Sigmoid colon (tissue), 7 donors: Measurements from ENCODE around the gene GALNT17. TPM values are rescaled to one million over a fixed set of nuclear protein-coding genes. Genes with fewer than 3 reads are reported as not detected.

Source experiments
- DNase-seq: peaks from one replicate; pipeline ENCODE4 v3.0.0-alpha.2; 2019
- H3K27ac ChIP-seq, 4 donors: fragments of 200-600 bp; sonication (generic); one replicate each; pipeline ENCODE4 v1.5.1; 2016 to 2019; ENCODE audit warnings: mild to moderate bottlenecking in 1 of 4
- H3K27me3 ChIP-seq, 3 donors: fragments of 200-600 bp; sonication (generic); one replicate each; pipeline ENCODE4 v1.5.1; 2019; ENCODE audit warnings: mild to moderate bottlenecking in 1 of 3
- H3K36me3 ChIP-seq, 4 donors: fragments of 200-600 bp; sonication (generic); one replicate each; pipeline ENCODE4 v1.5.1; 2016 to 2019
- H3K4me1 ChIP-seq, 4 donors: fragments of 200-600 bp; sonication (generic); one replicate each; pipeline ENCODE4 v1.5.1; 2017 to 2019
- H3K4me3 ChIP-seq, 4 donors: fragments of 200-600 bp; sonication (generic); one replicate each; pipeline ENCODE4 v1.5.1; 2017 to 2019; ENCODE audit warnings: mild to moderate bottlenecking in 2 of 4, moderate library complexity in 1 of 4
- H3K9me3 ChIP-seq, 4 donors: fragments of 200-600 bp in 3 of 4; sonication (generic) in 3 of 4; one replicate each; pipeline versions ENCODE4 v1.5.1 to v1.6.1; 2013 to 2019
- CTCF ChIP-seq, 4 experiments: fragments of 450-650 bp in 3 of 4; fragments of 200-600 bp in 1 of 4; IDR thresholded peaks; one replicate each; pipeline ENCODE4 v1.5.1; 2016 to 2019; ENCODE audit warnings: antibody characterized with exemption in 4 of 4, mild to moderate bottlenecking in 3 of 4, moderate library complexity in 2 of 4
- EP300 ChIP-seq, 4 donors: sonication (generic); formaldehyde crosslinking; IDR thresholded peaks; one replicate each; pipeline ENCODE4 v1.6.1; 2017; ENCODE audit warnings: antibody characterized with exemption in 4 of 4
- POLR2A ChIP-seq, 2 donors: fragments of 450-650 bp; IDR thresholded peaks; one replicate each; pipeline ENCODE4 v1.6.1; 2016; ENCODE audit warnings: antibody characterized with exemption in 2 of 2, mild to moderate bottlenecking in 2 of 2, moderate library complexity in 2 of 2
- POLR2AphosphoS5 ChIP-seq, 4 donors: sonication (generic); formaldehyde crosslinking; IDR thresholded peaks; one replicate each; pipeline ENCODE4 v1.6.1; 2017; ENCODE audit warnings: antibody characterized with exemption in 4 of 4
- WGBS, 2 donors: extraction: QIAGEN DNeasy Blood & Tissue Kit; methylation state at CpG; one replicate each; pipeline ENCODE4 v1.1.7; 2013; 5-methylcytosine and 5-hydroxymethylcytosine counted together
- intact Hi-C: fragments of 100-400 bp; cut with DNase I; formaldehyde crosslinking; loops from one replicate; pipeline ENCODE4 v1.15.1; 2023
- polyA plus RNA-seq, 3 donors: library from polyadenylated mRNA; stranded (reverse); fragments of 200-250 nt; gene quantifications; one replicate each; pipeline ENCODE4 v1.2.3, GENCODE V29; 2013
- total RNA-seq, 4 donors: library from RNA; depleted of rRNA; stranded (reverse); fragments of >200 nt; gene quantifications; one replicate each; pipeline ENCODE4 v1.1.0, GENCODE V29; 2016
- donor health status: healthy with polysubstance abuse.
- donor health status: Bipolar disorder and iron deficiency.
- donor health status: healthy.

GALNT17 gene
- total and polyA plus RNA-seq, 7 donors, result 1.8 to 45.4 (median 15.1) TPM; not detected in 1

DNA sequence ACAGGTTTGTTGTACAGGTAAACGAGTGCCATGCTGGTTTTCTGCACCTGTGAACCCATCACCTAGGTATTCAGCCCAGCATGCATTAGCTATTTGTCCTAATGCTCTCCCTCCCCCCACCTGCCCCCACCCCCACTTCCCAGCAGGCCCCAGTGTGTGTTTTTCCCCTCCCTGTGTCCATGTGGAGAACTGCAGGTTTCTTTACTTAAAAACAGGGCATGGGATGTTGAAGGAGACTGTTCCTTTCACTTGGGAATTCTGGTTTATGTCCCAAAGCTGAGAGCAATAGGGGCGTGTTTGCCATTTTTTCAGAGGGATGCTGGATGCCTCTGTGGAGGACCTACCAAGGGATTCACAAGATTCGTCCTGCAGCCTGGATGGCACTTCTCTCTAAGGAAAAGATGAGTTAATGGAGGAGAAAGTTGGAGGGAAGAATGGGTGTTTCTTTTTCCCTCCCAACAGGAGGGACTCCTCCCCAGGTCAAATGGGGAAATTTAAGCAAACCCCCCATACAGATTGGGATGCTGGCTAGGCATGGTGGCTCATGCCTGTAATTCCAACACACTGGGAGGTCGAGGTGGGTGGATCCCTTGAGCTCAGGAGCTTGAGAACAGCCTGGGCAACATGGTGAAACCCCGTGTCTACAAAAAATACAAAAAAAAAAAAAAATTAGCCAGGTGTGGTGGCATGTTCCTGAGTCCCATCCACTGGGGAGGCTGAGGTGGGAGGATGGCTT, 136.0 kb downstream of the GALNT17 start:
- Histone ChIP-seq H3K9me3 (peaks cover 4 to 14% (median 7%) of the 10 kb centered on the region in 4 donors), H3K27me3 (no peaks in the 10 kb centered on the region), H3K4me1 (peaks cover 0 to 66% (median 54%) of the 10 kb centered on the region in 4 donors), H3K4me3 (no peak overlapping the region), H3K27ac (peak overlapping the region in 2 of 4 donors; percentile 38 to 59), H3K36me3 (no peaks in the 10 kb centered on the region)
- 47 to 63% methylated on average over 5 of the region's 5 CpGs for WGBS, 2 donors
- intact Hi-C loops, result no loop called here
- no peak for DNase-seq
- TF ChIP-seq EP300 (IDR thresholded peaks at IDR 0.05) (no peak), POLR2A (IDR thresholded peaks at IDR 0.05) (no peak), CTCF (IDR thresholded peaks at IDR 0.05) (no peak), POLR2AphosphoS5 (IDR thresholded peaks at IDR 0.05) (no peak)

DNA sequence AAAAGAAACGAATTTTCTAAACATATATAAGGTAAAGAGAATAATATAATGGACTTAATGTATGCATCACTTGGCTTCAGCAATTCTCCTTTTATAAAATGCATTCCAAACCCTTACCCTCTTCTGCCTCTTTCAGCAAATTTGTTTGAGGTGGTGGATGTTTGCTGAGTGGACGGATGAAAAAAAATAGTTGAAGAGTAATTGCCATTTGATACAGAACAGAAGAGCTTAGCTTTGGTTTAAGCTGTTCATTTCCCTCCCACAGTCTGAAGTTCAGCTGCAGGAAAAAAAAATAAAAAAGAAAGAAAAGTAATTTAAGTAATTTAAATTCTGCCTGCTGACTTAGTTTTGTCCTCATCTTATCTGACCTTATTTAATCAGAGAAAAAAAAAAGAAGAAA, 138.6 kb downstream of the GALNT17 start:
- H3K4me1 ChIP-seq, result peaks cover 0 to 87% (median 73%) of the 10 kb centered on the region in 4 donors
- H3K9me3 ChIP-seq, result peaks cover 3 to 10% (median 3%) of the 10 kb centered on the region in 4 donors
- peak overlapping the region; percentile 66 to 83 (median 79) for H3K27ac ChIP-seq
- DNase-seq, result no peak
- intact Hi-C loops, result loop anchor here (5.0 kb wide), 1 partner anchor 77 kb away; no protein-coding TSS in a partner anchor
- H3K27me3 ChIP-seq, result no peaks in the 10 kb centered on the region
- TF ChIP-seq CTCF (IDR thresholded peaks at IDR 0.05) (no peak), EP300 (IDR thresholded peaks at IDR 0.05) (no peak), POLR2AphosphoS5 (IDR thresholded peaks at IDR 0.05) (no peak), POLR2A (IDR thresholded peaks at IDR 0.05) (no peak)
- no peak overlapping the region for H3K4me3 ChIP-seq
- 33 to 53% methylated on average over 2 of the region's 2 CpGs for WGBS, 2 donors
- H3K36me3 ChIP-seq, result no peaks in the 10 kb centered on the region

- intact Hi-C loops, result loop anchor here (5.0 kb wide), 1 partner anchor 76 kb away; no protein-coding TSS in a partner anchor
- H3K4me3 ChIP-seq, result no peak overlapping the region
- TF ChIP-seq POLR2AphosphoS5 (IDR thresholded peaks at IDR 0.05) (peak in 3 of 4 donors; percentile 4 to 38 (median 11)), CTCF (IDR thresholded peaks at IDR 0.05) (no peak), EP300 (IDR thresholded peaks at IDR 0.05) (no peak), POLR2A (IDR thresholded peaks at IDR 0.05) (no peak)
- no peaks in the 10 kb centered on the region for H3K27me3 ChIP-seq
- WGBS, 2 donors, result 73 to 75% methylated on average over 8 of the region's 8 CpGs
- peak overlapping the region; percentile 66 to 83 (median 79) for H3K27ac ChIP-seq
- peaks cover 0 to 8% (median 0%) of the 10 kb centered on the region in 4 donors for H3K9me3 ChIP-seq
- H3K36me3 ChIP-seq, result no peaks in the 10 kb centered on the region
- H3K4me1 ChIP-seq, result peaks cover 0 to 90% (median 74%) of the 10 kb centered on the region in 4 donors
- DNase-seq, result no peak
These were observed 139.3 kb downstream of the GALNT17 start for GRCh38 chr7:71271203-71271602.

- H3K4me3 ChIP-seq, result no peak overlapping the region
- peaks cover 0 to 8% (median 0%) of the 10 kb centered on the region in 4 donors for H3K9me3 ChIP-seq
- DNase-seq, result no peak
- intact Hi-C loops, result loop anchor here (5.0 kb wide), 1 partner anchor 75 kb away; no protein-coding TSS in a partner anchor
- peak in 3 of 4 donors; percentile 13 to 57 (median 41) for TF ChIP-seq POLR2AphosphoS5 (IDR thresholded peaks at IDR 0.05)
- peak in 2 of 4 experiments; percentile 11 to 30 for TF ChIP-seq CTCF (IDR thresholded peaks at IDR 0.05)
- TF ChIP-seq POLR2A (IDR thresholded peaks at IDR 0.05), result no peak
- no peak for TF ChIP-seq EP300 (IDR thresholded peaks at IDR 0.05)
- WGBS, 2 donors, result 60 to 69% methylated on average over 6 of the region's 6 CpGs
- H3K36me3 ChIP-seq, result no peaks in the 10 kb centered on the region
- peak overlapping the region; percentile 66 to 83 (median 79) for H3K27ac ChIP-seq
- peaks cover 0 to 79% (median 60%) of the 10 kb centered on the region in 4 donors for H3K4me1 ChIP-seq
- H3K27me3 ChIP-seq, result no peaks in the 10 kb centered on the region
These were observed 140.9 kb downstream of the GALNT17 start for GRCh38 chr7:71272509-71273490.
